OCI-LY7 (cell line): ENCODE results near the gene NXPH1. TPM values are rescaled to one million over a fixed set of nuclear protein-coding genes. Genes with fewer than 3 reads are reported as not detected.

Source experiments
- BruUV-seq: library from RNA; stranded (reverse); fragments of 400-500 nt; replicated peaks from 2 replicates; lab custom pipeline; 2021; lab: Mats Ljungman, UMichigan
- CTCF ChIA-PET: fragments of 300-600 bp; sonication (Branson Sonifier 250); formaldehyde crosslinking; loops from one replicate; lab custom pipeline; 2022; ENCODE audit warnings: antibody characterized with exemption; ENCODE audit not compliant: unreplicated experiment; lab: Charles Lee
- POLR2A ChIA-PET: fragments of 300-600 bp; sonication (Branson Sonifier 250); formaldehyde crosslinking; loops from one replicate; lab custom pipeline; 2022; ENCODE audit warnings: antibody characterized with exemption; lab: Charles Lee
- DNase-seq: peaks from one replicate; pipeline ENCODE4 v3.0.0-alpha.2; 2015; ENCODE audit warnings: low spot score
- H2AFZ ChIP-seq: fragments of 200-600 bp; sonication (generic), shearing (Covaris generic); 2 replicates; pipeline ENCODE4 v1.6.1; 2014; ENCODE audit warnings: mild to moderate bottlenecking, antibody characterized with exemption, low read length, moderate library complexity
- H3K27ac ChIP-seq: fragments of 200-600 bp; sonication (generic); 2 replicates; pipeline ENCODE4 v1.5.1; 2014; ENCODE audit warnings: mixed run types, low read depth, mild to moderate bottlenecking, moderate library complexity, low read length, inconsistent platforms; ENCODE audit not compliant: poor library complexity, severe bottlenecking
- H3K36me3 ChIP-seq: fragments of 200-600 bp; sonication (generic); 2 replicates; pipeline ENCODE4 v1.6.1; 2014; ENCODE audit warnings: mild to moderate bottlenecking, antibody characterized with exemption, low read length, moderate library complexity, mixed read lengths; ENCODE audit not compliant: insufficient read depth
- H3K4me1 ChIP-seq: fragments of 200-600 bp; sonication (generic); 2 replicates; pipeline ENCODE4 v1.5.1; 2014; ENCODE audit warnings: mild to moderate bottlenecking, low read length; ENCODE audit not compliant: insufficient read depth, poor library complexity, severe bottlenecking
- H3K4me2 ChIP-seq: fragments of 200-600 bp; sonication (generic); 2 replicates; pipeline ENCODE4 v1.6.1; 2014; ENCODE audit warnings: mild to moderate bottlenecking, low read length
- H3K4me3 ChIP-seq: fragments of 200-600 bp; sonication (generic); 2 replicates; pipeline ENCODE4 v1.5.1; 2014; ENCODE audit warnings: mild to moderate bottlenecking, low read depth, low read length; ENCODE audit not compliant: poor library complexity, severe bottlenecking
- H3K79me2 ChIP-seq: fragments of 200-600 bp; sonication (generic); 2 replicates; pipeline ENCODE4 v1.6.1; 2016; ENCODE audit warnings: low read depth, mild to moderate bottlenecking, low read length, moderate library complexity, mixed read lengths; ENCODE audit not compliant: insufficient read depth
- H3K9me2 ChIP-seq: fragments of 200-600 bp; sonication (generic); 2 replicates; pipeline ENCODE4 v1.6.1; 2016; ENCODE audit warnings: mild to moderate bottlenecking, low read length, mixed read lengths; ENCODE audit not compliant: insufficient read depth
- H3K9me3 ChIP-seq: fragments of 200-600 bp; sonication (generic); 2 replicates; pipeline ENCODE4 v1.6.1; 2014; ENCODE audit warnings: mild to moderate bottlenecking, mixed run types, low read length, mixed read lengths
- H4K20me1 ChIP-seq: fragments of 200-600 bp; sonication (generic); 2 replicates; pipeline ENCODE4 v1.6.1; 2014; ENCODE audit warnings: mild to moderate bottlenecking, antibody characterized with exemption, low read length, moderate library complexity, mixed read lengths; ENCODE audit not compliant: insufficient read depth
- CTCF ChIP-seq: fragments of 200-600 bp; sonication (generic); conservative IDR thresholded peaks from 2 replicates; pipeline ENCODE4 v1.5.1; 2014; ENCODE audit warnings: mild to moderate bottlenecking, antibody characterized with exemption, low read length, moderate library complexity, mixed read lengths
- EZH2phosphoT487 ChIP-seq: fragments of 200-600 bp; sonication (generic); IDR thresholded peaks from 2 replicates; pipeline ENCODE4 v1.6.1; 2018; ENCODE audit warnings: low read depth, borderline replicate concordance, mild to moderate bottlenecking, mixed run types, antibody characterized with exemption, low read length, moderate library complexity, mixed read lengths
- intact Hi-C: fragments of 100-400 bp; cut with micrococcal nuclease; formaldehyde crosslinking; loops from one replicate; pipeline ENCODE4 v1.10.0; 2022; ENCODE audit not compliant: unreplicated experiment
- total RNA-seq, 2 experiments: library from RNA; depleted of rRNA in 1 of 2; stranded (reverse); fragments of >200 nt in 1 of 2; shearing (Covaris generic) in 1 of 2; gene quantifications; 2 replicates each; pipeline ENCODE4 v1.2.3, GENCODE V29; 2014 to 2022

Gene NXPH1
- total RNA-seq, 2 experiments from 2014 or later: not detected

GRCh38 chr7:8561449-8561848, 128.0 kb downstream of the NXPH1 start:
- Histone ChIP-seq H2AFZ (no peak overlapping the region), H3K36me3 (no peaks in the 10 kb centered on the region), H3K27ac (no peak overlapping the region), H3K9me2 (no peaks in the 10 kb centered on the region), H3K4me1 (no peaks in the 10 kb centered on the region), H3K4me3 (no peak overlapping the region), H3K79me2 (no peaks in the 10 kb centered on the region), H3K9me3 (no peaks in the 10 kb centered on the region), H4K20me1 (no peaks in the 10 kb centered on the region), H3K4me2 (no peak overlapping the region)
- TF ChIP-seq EZH2phosphoT487 (no peak), CTCF (no peak)
- ChIA-PET CTCF (no interaction called here), POLR2A (interaction anchor here (0.7 kb wide), 1 partner anchor 53 kb away, joined by 3 read pairs; no protein-coding TSS in a partner anchor)
- intact Hi-C loops: no loop called here
- BruUV-seq: no TSS peak
- DNase-seq: no peak

- no peak overlapping the region for H3K4me2 ChIP-seq
- POLR2A ChIA-PET: no interaction called here
- H3K79me2 ChIP-seq: no peaks in the 10 kb centered on the region
- intact Hi-C loops: no loop called here
- TF ChIP-seq CTCF: no peak
- no peak for TF ChIP-seq EZH2phosphoT487
- H3K36me3 ChIP-seq: no peaks in the 10 kb centered on the region
- no peak overlapping the region for H3K4me3 ChIP-seq
- no peaks in the 10 kb centered on the region for H4K20me1 ChIP-seq
- H3K9me2 ChIP-seq: no peaks in the 10 kb centered on the region
- CTCF ChIA-PET: no interaction called here
- H3K4me1 ChIP-seq: no peaks in the 10 kb centered on the region
- H2AFZ ChIP-seq: no peak overlapping the region
- H3K9me3 ChIP-seq: no peaks in the 10 kb centered on the region
- no peak for DNase-seq
- H3K27ac ChIP-seq: no peak overlapping the region
- no TSS peak for BruUV-seq
Measured at GRCh38 chr7:8564281-8564680, 130.9 kb downstream of the NXPH1 start.

GRCh38 chr7:8566016-8566415, 132.6 kb downstream of the NXPH1 start:
- no peak for TF ChIP-seq CTCF
- no peak for TF ChIP-seq EZH2phosphoT487
- H2AFZ ChIP-seq: no peak overlapping the region
- no peaks in the 10 kb centered on the region for H3K9me3 ChIP-seq
- no peaks in the 10 kb centered on the region for H3K36me3 ChIP-seq
- no peaks in the 10 kb centered on the region for H3K9me2 ChIP-seq
- intact Hi-C loops: no loop called here
- H3K79me2 ChIP-seq: no peaks in the 10 kb centered on the region
- ChIA-PET CTCF (no interaction called here), POLR2A (no interaction called here)
- H4K20me1 ChIP-seq: no peaks in the 10 kb centered on the region
- H3K27ac ChIP-seq: no peak overlapping the region
- no TSS peak for BruUV-seq
- no peaks in the 10 kb centered on the region for H3K4me1 ChIP-seq
- H3K4me3 ChIP-seq: no peak overlapping the region
- no peak for DNase-seq
- no peak overlapping the region for H3K4me2 ChIP-seq
